Adrenal gland (tissue), 5 donors: Measurements from ENCODE around the gene ZNF341.

ENCODE experiments used
- CTCF ChIP-seq, 6 experiments: fragments of 450-650 bp in 4 of 6; fragments of 200-600 bp in 2 of 6; sonication (generic) in 1 of 6; IDR thresholded peaks; 1 replicate in 5 of 6; 2 replicates in 1 of 6; pipeline versions ENCODE4 v1.5.1 to v1.8.0; 2016 to 2021; ENCODE audit warnings: antibody characterized with exemption in 6 of 6, mild to moderate bottlenecking in 2 of 6, moderate library complexity in 1 of 6
- POLR2A ChIP-seq, 2 donors: fragments of 450-650 bp; IDR thresholded peaks; one replicate each; pipeline ENCODE4 v1.6.1; 2017; ENCODE audit warnings: antibody characterized with exemption in 2 of 2, mild to moderate bottlenecking in 2 of 2, moderate library complexity in 1 of 2
- donor health status: DM: no; HTN: no; CAD: no.

GRCh38 chr20:33688938-33689424, 42.8 kb upstream of the ZNF341 start:
- TF ChIP-seq CTCF (IDR thresholded peaks at IDR 0.05) = no peak
- TF ChIP-seq POLR2A (IDR thresholded peaks at IDR 0.05) = no peak
